SK-N-MC (cell line): ENCODE measurements around the gene APPBP2.

ENCODE experiments used
- DNase-seq: peaks from one replicate; pipeline ENCODE4 v3.0.0-alpha.2; 2011; ENCODE audit warnings: low read depth, low spot score
- H3K27ac ChIP-seq: fragments of 200-600 bp; sonication (generic); 2 replicates; pipeline ENCODE4 v1.5.1; 2016; ENCODE audit warnings: mixed run types
- H3K36me3 ChIP-seq: fragments of 200-600 bp; sonication (generic); 2 replicates; pipeline ENCODE4 v1.6.1; 2017; ENCODE audit warnings: antibody characterized with exemption, low read length, mixed read lengths; ENCODE audit not compliant: insufficient read depth
- H3K4me3 ChIP-seq: fragments of 200-600 bp; sonication (generic); 2 replicates; pipeline ENCODE4 v1.5.1; 2016
- H3K9ac ChIP-seq: fragments of 200-600 bp; sonication (generic); 2 replicates; pipeline ENCODE4 v1.8.0; 2017; ENCODE audit warnings: mixed run types, mixed read lengths; ENCODE audit not compliant: insufficient read length
- H3K9me3 ChIP-seq: fragments of 200-600 bp; sonication (generic); 2 replicates; pipeline ENCODE4 v1.6.1; 2017; ENCODE audit warnings: low read depth, mild to moderate bottlenecking, antibody characterized with exemption, low read length, moderate library complexity, mixed read lengths
- EZH2 ChIP-seq: fragments of 200-600 bp; sonication (generic); IDR thresholded peaks from one replicate; pipeline ENCODE4 v1.6.1; 2017; ENCODE audit warnings: antibody characterized with exemption
- FOXP2 ChIP-seq: optimal IDR thresholded peaks from 2 replicates; pipeline ENCODE3; 2011; ENCODE audit warnings: mild to moderate bottlenecking, moderate library complexity; ENCODE audit not compliant: insufficient read depth; ENCODE audit errors: extremely low read length, control extremely low read depth
- POLR2AphosphoS5 ChIP-seq: IDR thresholded peaks from 2 replicates; pipeline ENCODE4 v1.6.1; 2012; ENCODE audit warnings: mild to moderate bottlenecking, low read depth, low read length, borderline replicate concordance

The APPBP2 gene

DNA sequence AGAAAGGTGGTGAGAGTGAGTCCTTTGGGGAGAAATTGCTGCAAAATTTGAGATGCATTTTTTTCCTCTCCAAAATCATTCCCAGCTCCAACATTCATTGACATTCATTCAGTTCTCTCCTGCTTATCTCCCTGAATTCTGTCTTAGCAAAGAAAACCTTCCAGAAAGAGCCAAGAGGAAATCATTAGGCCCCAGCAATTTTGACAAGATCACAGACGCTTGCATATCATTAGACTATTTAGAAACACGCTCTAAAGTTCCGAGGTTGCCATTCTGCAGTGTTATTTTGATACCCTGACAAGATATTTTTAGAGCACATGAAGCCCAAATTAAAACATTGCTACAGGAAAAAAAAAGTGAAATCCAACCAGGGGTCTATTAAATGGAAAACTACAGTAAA lies 113.3 kb downstream of the APPBP2 start:
- no peak overlapping the region for H3K4me3 ChIP-seq
- H3K9me3 ChIP-seq = no peaks in the 10 kb centered on the region
- no peak for DNase-seq
- H3K9ac ChIP-seq = no peak overlapping the region
- no peak for TF ChIP-seq EZH2
- TF ChIP-seq POLR2AphosphoS5 = no peak
- no peak for TF ChIP-seq FOXP2
- no peak overlapping the region for H3K27ac ChIP-seq
- H3K36me3 ChIP-seq = no peaks in the 10 kb centered on the region

DNA sequence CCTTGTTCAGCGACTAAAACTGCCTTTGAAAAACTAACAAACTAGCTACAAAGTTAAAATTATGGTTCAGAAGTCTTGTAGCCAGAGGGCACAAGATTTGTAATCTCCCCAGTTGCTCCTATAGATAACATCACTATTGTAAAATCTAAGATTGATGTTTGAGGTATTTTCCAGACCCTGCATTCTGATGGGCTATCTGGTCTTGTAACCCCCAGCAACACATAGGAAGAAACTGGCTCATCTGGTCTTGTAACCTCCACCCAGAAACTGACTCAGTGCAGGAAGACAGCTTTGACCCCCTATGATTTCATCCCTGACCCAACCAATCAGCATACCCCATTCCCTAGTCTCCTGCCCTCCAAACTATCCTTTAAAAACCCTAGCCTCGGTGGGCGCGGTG lies 116.0 kb downstream of the APPBP2 start:
- Histone ChIP-seq H3K4me3 (no peak overlapping the region), H3K9me3 (no peaks in the 10 kb centered on the region), H3K9ac (no peak overlapping the region), H3K27ac (no peak overlapping the region), H3K36me3 (no peaks in the 10 kb centered on the region)
- no peak for DNase-seq
- no peak for TF ChIP-seq EZH2

- Histone ChIP-seq H3K27ac (no peak overlapping the region), H3K9me3 (no peaks in the 10 kb centered on the region), H3K36me3 (no peaks in the 10 kb centered on the region), H3K9ac (no peak overlapping the region), H3K4me3 (no peak overlapping the region)
- TF ChIP-seq EZH2 (no peak), FOXP2 (no peak), POLR2AphosphoS5 (no peak)
- no peak for DNase-seq
Measured at GRCh38 chr17:60406887-60407286, 119.2 kb downstream of the APPBP2 start.

DNA sequence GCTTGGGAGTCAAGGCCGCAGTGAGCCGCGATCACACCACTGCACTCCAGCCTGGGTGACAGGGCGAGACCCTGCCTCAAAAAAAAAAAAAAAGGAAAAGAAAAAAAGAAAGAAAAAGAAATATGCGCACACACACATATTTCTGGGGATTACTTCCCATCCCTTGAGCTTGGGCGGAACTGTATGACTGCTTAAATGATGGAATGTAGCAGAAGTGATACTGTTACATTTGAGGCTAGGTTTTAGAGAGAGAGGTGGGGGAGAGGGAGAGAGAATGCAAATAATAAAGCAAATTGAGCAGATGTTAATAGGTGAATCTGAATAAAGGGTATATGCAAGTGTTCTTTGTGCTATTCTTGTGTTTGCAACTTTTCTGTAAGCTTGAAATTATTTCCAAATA lies 122.1 kb downstream of the APPBP2 start:
- Histone ChIP-seq H3K4me3 (no peak overlapping the region), H3K9ac (no peak overlapping the region), H3K36me3 (no peaks in the 10 kb centered on the region), H3K9me3 (no peaks in the 10 kb centered on the region), H3K27ac (no peak overlapping the region)
- TF ChIP-seq POLR2AphosphoS5 = no peak
- no peak for TF ChIP-seq FOXP2
- TF ChIP-seq EZH2 = no peak
- no peak for DNase-seq

DNA sequence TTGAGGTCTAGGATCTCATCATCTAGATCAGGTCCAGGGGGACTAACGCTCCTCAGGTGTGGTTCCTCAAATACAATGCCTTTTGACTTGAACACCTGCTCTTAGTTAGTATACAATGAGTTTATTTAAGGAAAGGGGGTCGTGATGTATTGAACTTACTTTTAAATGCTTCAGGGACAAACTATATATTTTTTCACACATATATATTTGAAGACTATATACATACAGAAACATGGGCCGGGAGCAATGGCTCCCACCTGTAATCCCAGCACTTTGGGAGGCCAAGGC lies 122.6 kb downstream of the APPBP2 start:
- Histone ChIP-seq H3K27ac (no peak overlapping the region), H3K4me3 (no peak overlapping the region), H3K36me3 (no peaks in the 10 kb centered on the region), H3K9me3 (no peaks in the 10 kb centered on the region), H3K9ac (no peak overlapping the region)
- no peak for TF ChIP-seq EZH2
- no peak for TF ChIP-seq POLR2AphosphoS5
- no peak for TF ChIP-seq FOXP2
- DNase-seq = no peak

DNA sequence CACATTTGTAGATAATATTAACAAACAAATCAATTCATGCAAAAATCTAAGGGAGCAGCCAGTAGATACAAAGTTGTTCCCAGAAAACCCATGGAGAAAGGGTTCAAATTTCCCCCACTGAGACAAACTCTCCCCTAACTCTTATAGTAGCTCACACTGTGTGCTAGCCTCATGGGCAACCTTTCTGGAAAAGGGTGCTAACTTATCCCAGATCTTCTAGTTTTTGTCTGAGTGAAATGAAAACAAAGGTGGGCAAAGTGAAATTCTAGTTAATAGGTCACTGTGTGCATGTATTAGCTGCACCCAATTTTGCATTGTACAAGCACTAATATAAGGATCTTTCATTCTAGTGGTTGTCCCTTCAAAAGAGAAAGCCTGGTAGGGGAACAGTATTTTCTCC lies 124.2 kb downstream of the APPBP2 start:
- Histone ChIP-seq H3K9me3 (no peaks in the 10 kb centered on the region), H3K4me3 (no peak overlapping the region), H3K36me3 (no peaks in the 10 kb centered on the region), H3K9ac (no peak overlapping the region), H3K27ac (no peak overlapping the region)
- no peak for DNase-seq
- TF ChIP-seq FOXP2 = no peak
- no peak for TF ChIP-seq EZH2
- TF ChIP-seq POLR2AphosphoS5 = no peak

- H3K4me3 ChIP-seq = no peak overlapping the region
- H3K36me3 ChIP-seq = no peaks in the 10 kb centered on the region
- no peak for TF ChIP-seq EZH2
- no peak for TF ChIP-seq FOXP2
- TF ChIP-seq POLR2AphosphoS5 = no peak
- DNase-seq = no peak
- no peak overlapping the region for H3K9ac ChIP-seq
- H3K27ac ChIP-seq = no peak overlapping the region
- H3K9me3 ChIP-seq = no peaks in the 10 kb centered on the region
Measured at GRCh38 chr17:60398227-60398959, 127.6 kb downstream of the APPBP2 start.

GRCh38 chr17:60396412-60396811 lies 129.6 kb downstream of the APPBP2 start:
- H3K36me3 ChIP-seq = no peaks in the 10 kb centered on the region
- no peak overlapping the region for H3K9ac ChIP-seq
- H3K9me3 ChIP-seq = no peaks in the 10 kb centered on the region
- TF ChIP-seq FOXP2 (no peak), EZH2 (no peak), POLR2AphosphoS5 (no peak)
- H3K27ac ChIP-seq = no peak overlapping the region
- no peak overlapping the region for H3K4me3 ChIP-seq
- no peak for DNase-seq

- Histone ChIP-seq H3K9me3 (no peaks in the 10 kb centered on the region), H3K27ac (0 out of 2 replicates have a peak overlapping the region, but pooled peaks have one; percentile 43), H3K4me3 (no peak overlapping the region), H3K36me3 (no peaks in the 10 kb centered on the region), H3K9ac (no peak overlapping the region)
- no peak for DNase-seq
- TF ChIP-seq FOXP2 (no peak), POLR2AphosphoS5 (no peak), EZH2 (no peak)
Measured at GRCh38 chr17:60395508-60396065, 130.5 kb downstream of the APPBP2 start.
